Gastroesophageal sphincter (tissue), 3 donors: ENCODE measurements around the gene SLC3A2.

ENCODE experiments used
- EP300 ChIP-seq: sonication (generic); formaldehyde crosslinking; IDR thresholded peaks from one replicate; pipeline ENCODE4 v1.6.1; 2017; ENCODE audit warnings: antibody characterized with exemption, mild to moderate bottlenecking
- POLR2A ChIP-seq, 2 donors: fragments of 450-650 bp; IDR thresholded peaks; one replicate each; pipeline ENCODE4 v1.6.1; 2017; ENCODE audit warnings: antibody characterized with exemption in 2 of 2, mild to moderate bottlenecking in 2 of 2, moderate library complexity in 1 of 2
- POLR2AphosphoS5 ChIP-seq: sonication (generic); formaldehyde crosslinking; IDR thresholded peaks from one replicate; pipeline ENCODE4 v1.6.1; 2017; ENCODE audit warnings: antibody characterized with exemption
- TF ChIP-seq, protein P1 (sequence below), 4 experiments: fragments of 200-600 bp in 2 of 4; fragments of 450-650 bp in 2 of 4; sonication (generic) in 1 of 4; IDR thresholded peaks; one replicate each; pipeline ENCODE4 v1.5.1; 2017 to 2019; ENCODE audit warnings: antibody characterized with exemption in 4 of 4, mild to moderate bottlenecking in 2 of 4, moderate library complexity in 2 of 4

DNA sequence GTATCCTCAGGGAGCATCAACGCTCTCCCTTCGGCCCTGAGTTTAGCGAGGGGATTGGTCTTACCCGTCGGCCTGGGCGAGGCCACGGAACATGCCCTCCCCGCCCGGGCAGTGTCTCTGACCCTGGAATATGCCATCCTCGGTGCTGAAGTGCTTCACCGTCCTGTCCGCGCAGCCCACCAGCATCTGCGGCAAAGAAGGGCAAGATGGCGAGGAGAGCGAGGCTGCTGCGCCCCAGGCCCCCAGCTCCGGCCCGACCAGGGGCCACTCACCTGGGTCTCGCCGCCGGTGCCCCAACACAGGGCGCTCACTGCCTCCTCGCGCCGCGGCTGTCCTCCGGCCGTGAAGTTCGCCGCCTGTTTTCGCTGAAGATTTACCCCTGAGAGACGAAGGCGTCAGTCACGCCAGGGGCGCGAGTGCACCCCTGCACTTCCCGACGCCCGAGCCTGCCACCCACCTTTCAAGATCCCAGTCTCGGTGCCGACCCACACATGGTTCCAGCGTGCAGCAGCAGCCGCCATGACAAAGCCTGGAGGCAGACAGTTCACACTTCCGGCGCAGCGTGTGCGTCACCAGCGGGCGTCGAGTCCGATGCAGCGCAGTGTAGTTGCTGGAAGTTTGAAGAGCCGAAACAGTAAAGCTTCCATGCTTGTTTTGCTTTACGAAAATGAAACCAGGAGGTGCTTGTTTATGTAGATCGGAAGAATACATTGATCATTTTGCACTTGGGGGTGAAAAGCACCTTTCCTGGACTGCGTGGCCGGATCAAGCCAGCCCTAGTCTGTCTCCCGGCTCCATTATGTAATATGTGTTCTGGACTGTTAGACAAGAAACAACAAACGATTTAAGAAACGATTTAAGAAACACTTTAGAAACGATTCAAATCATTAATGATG lies 41.4 kb upstream of the SLC3A2 start, which contains the start of gene WDR74:
- TF ChIP-seq, protein P1, sequence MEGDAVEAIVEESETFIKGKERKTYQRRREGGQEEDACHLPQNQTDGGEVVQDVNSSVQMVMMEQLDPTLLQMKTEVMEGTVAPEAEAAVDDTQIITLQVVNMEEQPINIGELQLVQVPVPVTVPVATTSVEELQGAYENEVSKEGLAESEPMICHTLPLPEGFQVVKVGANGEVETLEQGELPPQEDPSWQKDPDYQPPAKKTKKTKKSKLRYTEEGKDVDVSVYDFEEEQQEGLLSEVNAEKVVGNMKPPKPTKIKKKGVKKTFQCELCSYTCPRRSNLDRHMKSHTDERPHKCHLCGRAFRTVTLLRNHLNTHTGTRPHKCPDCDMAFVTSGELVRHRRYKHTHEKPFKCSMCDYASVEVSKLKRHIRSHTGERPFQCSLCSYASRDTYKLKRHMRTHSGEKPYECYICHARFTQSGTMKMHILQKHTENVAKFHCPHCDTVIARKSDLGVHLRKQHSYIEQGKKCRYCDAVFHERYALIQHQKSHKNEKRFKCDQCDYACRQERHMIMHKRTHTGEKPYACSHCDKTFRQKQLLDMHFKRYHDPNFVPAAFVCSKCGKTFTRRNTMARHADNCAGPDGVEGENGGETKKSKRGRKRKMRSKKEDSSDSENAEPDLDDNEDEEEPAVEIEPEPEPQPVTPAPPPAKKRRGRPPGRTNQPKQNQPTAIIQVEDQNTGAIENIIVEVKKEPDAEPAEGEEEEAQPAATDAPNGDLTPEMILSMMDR (IDR thresholded peaks at IDR 0.05) = no peak
- TF ChIP-seq EP300 (no peak), POLR2A (IDR thresholded peaks at IDR 0.05) (peak; percentile 37 to 67), POLR2AphosphoS5 (peak; percentile 96)
